Placental pericyte (primary cell): ENCODE measurements around the gene JPH4. TPM values are rescaled to one million over a fixed set of nuclear protein-coding genes. Genes with fewer than 3 reads are reported as not detected.

Experiments
- total RNA-seq: library from RNA; depleted of rRNA; stranded (reverse); fragments of >200 nt; gene quantifications from 2 replicates; pipeline ENCODE4 v1.2.3, GENCODE V29; 2012

JPH4 gene
- not detected in 2 replicates for total RNA-seq

DNA sequence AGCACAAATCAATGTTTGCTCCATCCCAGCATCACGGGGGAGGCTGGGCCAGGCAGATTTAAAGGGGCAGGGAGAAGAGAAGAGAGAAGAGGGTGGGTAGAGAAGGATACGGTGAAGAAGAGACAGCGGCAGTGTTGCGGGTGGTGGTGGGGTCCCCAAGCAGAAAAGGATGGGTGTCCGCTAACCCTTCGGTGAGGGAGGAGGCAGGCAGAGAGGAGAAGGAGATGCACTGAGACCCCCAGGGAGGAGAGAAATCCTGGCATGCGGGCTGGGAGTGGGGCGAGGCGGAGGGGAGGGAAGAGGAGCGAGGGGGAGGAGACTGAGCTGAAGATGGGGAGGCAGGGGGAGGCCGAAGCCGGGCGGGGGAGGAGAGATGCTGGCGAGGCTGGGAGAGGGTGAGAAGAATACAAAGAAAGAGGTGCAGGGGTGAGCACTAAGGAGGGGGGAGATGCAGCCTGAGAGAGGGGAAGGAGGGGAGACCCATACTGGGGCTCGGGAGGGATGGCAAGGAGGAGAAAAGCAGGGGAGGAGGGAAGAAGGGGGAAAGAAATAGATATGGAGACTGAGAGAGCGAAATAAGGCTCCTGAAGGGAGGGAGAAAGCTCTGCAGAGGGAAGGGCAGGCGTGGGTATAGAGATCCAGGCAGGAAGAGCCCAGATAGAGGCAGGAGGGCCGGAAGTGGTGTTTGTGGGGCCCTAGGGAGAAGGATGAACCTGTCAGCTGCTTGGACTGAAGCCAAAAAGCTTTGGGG lies at the start of gene JPH4:
Gene JPH4, minus strand, starts transcription at position 231 of the 751 bp plus-strand sequence. CDS start 1,337 bp downstream, outside the sequence.

DNA sequence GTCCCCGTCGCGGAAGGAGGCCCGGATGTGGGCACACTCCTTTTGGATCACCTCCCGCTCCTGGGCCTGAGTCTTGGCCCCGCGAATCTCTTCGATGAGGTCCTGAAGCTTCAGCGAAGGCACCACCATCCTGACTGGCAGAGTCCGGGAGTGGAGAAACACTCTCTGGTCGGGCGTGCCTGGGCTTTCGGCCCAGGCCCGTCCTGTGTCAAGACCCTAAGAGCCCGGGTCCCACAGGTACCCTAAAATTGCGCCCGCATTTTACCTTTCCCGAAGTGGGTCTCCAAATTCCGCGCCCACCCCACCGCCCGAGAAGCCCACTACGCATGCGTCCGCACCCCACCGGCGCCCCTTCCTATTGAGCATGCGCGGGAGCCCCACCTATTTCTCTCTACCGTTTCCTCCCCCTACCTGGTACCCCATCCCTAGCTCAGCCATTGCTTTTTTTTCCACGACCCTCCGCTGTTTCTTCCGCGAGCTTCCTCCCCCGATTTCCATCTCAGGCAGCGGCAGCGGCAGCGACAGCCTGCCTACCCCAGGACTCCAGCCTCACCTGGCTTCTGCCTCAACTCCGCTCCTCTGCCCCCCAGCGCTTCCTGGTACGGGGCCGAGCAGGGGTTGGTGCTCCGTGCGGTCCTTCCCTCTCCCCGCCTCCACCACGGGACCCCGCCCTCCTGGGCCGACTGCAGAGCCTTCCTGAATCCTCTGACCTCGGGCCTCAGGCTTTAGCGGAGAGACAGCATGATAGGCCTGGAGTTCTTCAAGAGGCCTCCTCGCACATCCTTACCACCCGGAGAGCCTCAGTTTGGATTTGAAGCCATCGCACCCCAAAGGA lies 11.2 kb downstream of the JPH4 start, which contains the start of gene AP1G2:
Gene AP1G2, minus strand, starts transcription at position 606 of the 835 bp plus-strand sequence. Its CDS starts 477 bp downstream, at position 129.

DNA sequence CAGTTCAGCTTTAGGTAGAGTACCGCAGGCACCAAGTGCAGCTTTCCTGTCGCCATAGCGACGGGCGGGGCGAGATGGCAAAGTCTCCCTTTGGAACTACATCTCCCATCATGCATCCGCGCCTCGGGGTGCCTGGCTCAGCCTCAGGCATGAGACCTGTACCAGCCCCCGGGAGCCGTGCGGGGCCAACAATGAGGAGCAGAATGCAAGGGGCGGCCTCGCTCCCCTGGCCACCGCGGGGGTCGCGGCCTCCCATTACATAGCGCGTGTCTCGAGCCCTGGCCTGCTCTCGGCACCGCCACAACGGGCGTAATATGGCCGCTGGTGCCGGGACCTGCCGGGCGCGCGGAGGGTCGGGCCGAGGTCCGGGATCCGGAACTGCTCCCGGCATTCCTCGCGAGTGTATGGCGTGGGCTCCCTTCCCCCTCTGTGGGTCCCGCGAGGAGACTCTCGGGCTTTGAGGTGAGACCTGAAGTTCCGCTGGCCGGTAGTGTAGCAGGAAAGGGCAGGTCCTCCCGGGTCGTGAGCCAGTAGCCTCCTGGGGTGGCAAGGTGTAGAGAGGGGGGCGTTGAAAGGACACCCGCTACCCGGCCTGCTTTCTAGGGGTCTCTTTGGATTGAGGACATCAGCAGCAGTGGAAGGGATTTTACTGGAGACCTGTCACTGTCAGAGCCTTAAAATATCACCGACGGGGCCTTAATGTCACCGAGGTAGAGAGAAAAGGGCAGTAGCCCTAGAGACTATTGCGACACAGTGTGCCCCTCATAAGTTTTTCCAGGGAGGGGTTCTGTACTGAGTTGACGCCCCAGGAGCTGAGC lies 22.5 kb downstream of the JPH4 start, which contains the start of gene THTPA:
Gene THTPA, plus strand, starts transcription at position 390 of the 818 bp plus-strand sequence. CDS start 487 bp downstream, outside the sequence.

DNA sequence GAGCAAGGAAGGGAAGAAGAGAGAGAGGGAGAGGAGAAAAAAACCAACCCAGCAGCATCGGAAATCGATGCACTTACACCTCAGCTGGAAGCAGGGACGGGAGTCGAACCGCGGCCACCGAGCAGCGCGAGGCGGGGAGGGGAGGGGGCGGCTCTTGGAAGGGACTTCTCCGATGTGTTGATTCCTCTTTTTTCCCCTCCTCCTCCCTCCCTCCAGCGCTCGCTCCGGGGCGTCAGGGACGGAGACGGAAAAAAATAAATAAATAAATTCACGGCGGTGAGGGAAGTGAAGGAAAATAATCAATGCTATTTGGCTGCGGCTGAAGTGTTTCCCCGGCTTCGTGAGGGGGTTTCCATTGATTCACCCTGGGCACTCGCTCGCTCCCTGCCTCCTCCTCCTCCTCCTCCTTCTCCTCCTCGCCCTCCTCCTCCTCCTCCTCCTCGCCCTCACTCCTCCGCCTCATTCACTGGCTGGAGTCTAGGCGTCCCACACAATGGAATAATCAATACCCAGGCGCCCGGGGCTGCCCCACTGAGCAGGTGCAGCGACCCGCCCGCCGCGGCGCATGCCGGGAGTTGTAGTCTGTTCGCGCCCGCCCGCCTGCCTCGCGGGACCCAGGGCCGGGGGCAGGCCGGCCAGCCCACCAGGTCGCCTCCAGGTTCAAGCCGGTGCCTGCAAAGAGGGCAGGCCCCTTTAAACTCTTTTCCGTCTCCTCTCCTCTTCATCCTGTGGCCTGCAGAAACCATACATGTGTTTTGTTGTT lies 27.1 kb downstream of the JPH4 start, which contains the start of gene ZFHX2:
Gene ZFHX2, minus strand, starts transcription at position 500 of the 763 bp plus-strand sequence. CDS start 16,440 bp downstream, outside the sequence.

Other genes with a start within 250 kb of the JPH4 start
- 7.3 and 7.7 TPM in 2 replicates for gene SLC22A17, start 225.9 kb downstream of the JPH4 start, total RNA-seq
- 1.5 and 3.3 TPM in 2 replicates for gene EFS, start 213.6 kb downstream of the JPH4 start, total RNA-seq
- not detected in 2 replicates for gene IL25, start 206.0 kb downstream of the JPH4 start, total RNA-seq
- gene CMTM5, start 201.7 kb downstream of the JPH4 start, total RNA-seq, result not detected in 2 replicates
- gene MYH6, start 170.5 kb downstream of the JPH4 start, total RNA-seq, result not detected in 2 replicates
- not detected in 2 replicates for gene MYH7, start 143.1 kb downstream of the JPH4 start, total RNA-seq
- gene NGDN, start 109.1 kb downstream of the JPH4 start, total RNA-seq, result 35.8 and 56.2 TPM in 2 replicates
- gene ZFHX2, start 27.0 kb downstream of the JPH4 start, total RNA-seq, result 0.14 and 0.22 TPM in 2 replicates
- 14.7 and 20.6 TPM in 2 replicates for gene THTPA, start 22.5 kb downstream of the JPH4 start, total RNA-seq
- 10.5 and 12.6 TPM in 2 replicates for gene AP1G2, start 11.0 kb downstream of the JPH4 start, total RNA-seq
- gene DHRS2, start 57.6 kb upstream of the JPH4 start, total RNA-seq, result not detected in 2 replicates